ENCODE measurements around the gene DNAH14. TPM values are rescaled to one million over a fixed set of nuclear protein-coding genes. Genes with fewer than 3 reads are reported as not detected.

The DNAH14 gene
- total RNA-seq, 2 experiments from 2014 or later, result 0.27 to 0.34 TPM

DNA sequence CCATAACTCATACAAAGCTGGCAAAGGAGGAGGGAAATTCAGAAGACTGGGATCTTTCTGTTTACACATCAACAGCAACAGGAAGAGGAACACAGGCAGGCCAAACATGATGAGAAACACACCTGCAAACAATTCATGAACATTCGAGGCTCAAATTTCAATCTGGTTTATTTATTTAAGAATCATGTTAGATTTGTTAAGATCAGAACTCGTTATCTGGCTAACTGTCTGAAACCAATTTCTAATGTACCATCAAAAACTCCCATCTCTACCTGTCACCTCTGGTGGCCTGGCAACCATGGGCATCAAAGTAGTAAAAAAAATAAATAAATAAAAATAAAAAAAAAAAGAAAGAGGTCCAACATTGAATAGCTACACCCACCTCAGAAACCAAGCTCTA, 488.6 kb downstream of the DNAH14 start:
- DNase-seq (no peak), ATAC-seq (ENCODE audit: poor library complexity) (no peak)
- CTCF ChIA-PET, result interaction anchor here (1.3 kb wide), 1 partner anchor 57 kb away, joined by 3 read pairs; no protein-coding TSS in a partner anchor
- no peak overlapping the region for H3K27ac Mint-ChIP-seq
- Histone ChIP-seq H3K4me1 (ENCODE audit: insufficient read depth, low read length) (no peaks in the 10 kb centered on the region), H3K27me3 (ENCODE audit: control insufficient read depth in 1 of 2, insufficient read depth in 2 of 2, low read length in 2 of 2) (no peaks in the 10 kb centered on the region), H3K9me3 (ENCODE audit: control insufficient read depth in 1 of 2, insufficient read depth in 1 of 2, low read length in 2 of 2) (no peaks in the 10 kb centered on the region), H3K27ac (ENCODE audit: low read depth in 1 of 2, low read length in 2 of 2) (no peak overlapping the region), H3K36me3 (ENCODE audit: insufficient read depth, low read length) (peaks cover 96% of the 10 kb centered on the region), H3K4me3 (ENCODE audit: low read length) (no peak overlapping the region)
- POLR2A ChIA-PET, result interaction anchor here (1.4 kb wide), 1 partner anchor 9 kb away, joined by 5 read pairs; the partner anchor contains the start of gene LBR
- H3K36me3 Mint-ChIP-seq (ENCODE audit: low read depth), result peaks cover 93% of the 10 kb centered on the region
- H3K4me1 Mint-ChIP-seq (ENCODE audit: low read depth), result peaks cover 38% of the 10 kb centered on the region
- no peak overlapping the region for H3K4me3 Mint-ChIP-seq
- TF ChIP-seq, protein P1, sequence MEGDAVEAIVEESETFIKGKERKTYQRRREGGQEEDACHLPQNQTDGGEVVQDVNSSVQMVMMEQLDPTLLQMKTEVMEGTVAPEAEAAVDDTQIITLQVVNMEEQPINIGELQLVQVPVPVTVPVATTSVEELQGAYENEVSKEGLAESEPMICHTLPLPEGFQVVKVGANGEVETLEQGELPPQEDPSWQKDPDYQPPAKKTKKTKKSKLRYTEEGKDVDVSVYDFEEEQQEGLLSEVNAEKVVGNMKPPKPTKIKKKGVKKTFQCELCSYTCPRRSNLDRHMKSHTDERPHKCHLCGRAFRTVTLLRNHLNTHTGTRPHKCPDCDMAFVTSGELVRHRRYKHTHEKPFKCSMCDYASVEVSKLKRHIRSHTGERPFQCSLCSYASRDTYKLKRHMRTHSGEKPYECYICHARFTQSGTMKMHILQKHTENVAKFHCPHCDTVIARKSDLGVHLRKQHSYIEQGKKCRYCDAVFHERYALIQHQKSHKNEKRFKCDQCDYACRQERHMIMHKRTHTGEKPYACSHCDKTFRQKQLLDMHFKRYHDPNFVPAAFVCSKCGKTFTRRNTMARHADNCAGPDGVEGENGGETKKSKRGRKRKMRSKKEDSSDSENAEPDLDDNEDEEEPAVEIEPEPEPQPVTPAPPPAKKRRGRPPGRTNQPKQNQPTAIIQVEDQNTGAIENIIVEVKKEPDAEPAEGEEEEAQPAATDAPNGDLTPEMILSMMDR (IDR thresholded peaks at IDR 0.05), result no peak
- H3K9me3 Mint-ChIP-seq, result no peaks in the 10 kb centered on the region
- intact Hi-C loops (cut with DNase I, micrococcal nuclease), result no loop called here
- H3K27me3 Mint-ChIP-seq, result no peaks in the 10 kb centered on the region

DNA sequence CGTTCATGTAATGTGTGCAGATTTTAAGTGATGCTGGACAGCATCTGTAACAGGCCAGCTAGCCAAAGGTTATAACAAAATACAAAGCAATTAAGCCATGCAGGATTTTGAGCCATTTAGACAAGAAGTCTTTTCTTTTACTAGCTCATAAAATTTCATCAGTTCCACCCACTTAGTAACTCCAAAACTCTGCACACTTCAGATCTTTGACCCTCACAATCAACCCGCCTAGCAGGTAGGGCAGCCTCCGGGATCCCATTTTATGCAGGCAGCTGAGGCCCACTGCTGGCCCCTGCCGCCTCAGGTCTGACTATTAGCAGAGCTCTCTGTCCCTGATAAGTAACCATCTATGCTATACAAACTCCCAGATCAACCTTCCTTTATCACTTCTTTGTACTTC, 489.1 kb downstream of the DNAH14 start:
- no peak for DNase-seq
- ChIA-PET CTCF (interaction anchor here (0.5 to 1.3 kb wide), 2 partner anchors 56 to 232 kb away, joined by 3 to 5 read pairs; no protein-coding TSS in a partner anchor), POLR2A (interaction anchor here (1.4 kb wide), 1 partner anchor 9 kb away, joined by 5 read pairs; the partner anchor contains the start of gene LBR)
- H3K9me3 Mint-ChIP-seq, result no peaks in the 10 kb centered on the region
- no peak overlapping the region for H3K27ac Mint-ChIP-seq
- H3K4me1 Mint-ChIP-seq (ENCODE audit: low read depth), result peaks cover 44% of the 10 kb centered on the region
- TF ChIP-seq, protein P1 (IDR thresholded peaks at IDR 0.05), result no peak
- intact Hi-C loops (cut with DNase I, micrococcal nuclease), result no loop called here
- H3K4me3 ChIP-seq (ENCODE audit: low read length), result no peak overlapping the region
- peaks cover 5% of the 10 kb centered on the region for H3K4me1 ChIP-seq (ENCODE audit: insufficient read depth, low read length)
- no peaks in the 10 kb centered on the region for H3K27me3 ChIP-seq (ENCODE audit: control insufficient read depth in 1 of 2, insufficient read depth in 2 of 2, low read length in 2 of 2)
- no peak overlapping the region for H3K27ac ChIP-seq (ENCODE audit: low read depth in 1 of 2, low read length in 2 of 2)
- peaks cover 93% of the 10 kb centered on the region for H3K36me3 Mint-ChIP-seq (ENCODE audit: low read depth)
- no peaks in the 10 kb centered on the region for H3K27me3 Mint-ChIP-seq
- H3K4me3 Mint-ChIP-seq, result no peak overlapping the region
- ATAC-seq (ENCODE audit: poor library complexity), result no peak
- peaks cover 95% of the 10 kb centered on the region for H3K36me3 ChIP-seq (ENCODE audit: insufficient read depth, low read length)
- H3K9me3 ChIP-seq (ENCODE audit: control insufficient read depth in 1 of 2, insufficient read depth in 1 of 2, low read length in 2 of 2), result no peaks in the 10 kb centered on the region

DNA sequence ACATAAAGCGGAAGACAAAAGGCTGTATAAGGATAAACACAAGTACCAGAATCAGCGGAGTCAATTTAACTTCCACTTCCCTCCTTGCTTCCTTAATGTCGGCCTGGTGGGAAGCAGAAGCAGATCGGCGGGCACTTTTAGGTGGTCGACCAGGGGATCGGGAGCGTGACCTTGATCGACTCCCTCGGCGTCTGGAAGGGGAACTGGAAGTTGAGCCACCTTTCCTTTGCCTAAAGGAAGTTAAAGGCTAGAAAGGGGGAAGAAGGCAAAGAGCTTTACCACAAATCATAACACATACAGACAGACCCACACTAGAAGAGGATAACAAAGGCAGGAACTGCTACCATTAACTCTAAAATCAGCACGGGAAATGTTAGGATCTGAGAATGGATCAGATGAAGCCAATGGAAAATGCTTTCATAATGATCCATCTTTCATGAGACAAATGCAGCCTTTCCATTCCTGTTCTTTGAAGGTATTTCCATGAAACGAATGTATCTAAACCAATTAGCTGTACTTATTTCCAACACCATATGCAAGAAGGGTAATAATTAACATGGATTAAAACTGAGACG, 492.6 kb downstream of the DNAH14 start:
- ATAC-seq (ENCODE audit: poor library complexity), result no peak

More for the DNA sequence above, 492.6 kb downstream of the DNAH14 start:
- Histone ChIP-seq H3K4me3 (ENCODE audit: low read length) (no peak overlapping the region), H3K27ac (ENCODE audit: low read depth in 1 of 2, low read length in 2 of 2) (no peak overlapping the region), H3K4me1 (ENCODE audit: insufficient read depth, low read length) (peaks cover 30% of the 10 kb centered on the region), H3K9me3 (ENCODE audit: control insufficient read depth in 1 of 2, insufficient read depth in 1 of 2, low read length in 2 of 2) (no peaks in the 10 kb centered on the region), H3K27me3 (ENCODE audit: control insufficient read depth in 1 of 2, insufficient read depth in 2 of 2, low read length in 2 of 2) (no peaks in the 10 kb centered on the region), H3K36me3 (ENCODE audit: insufficient read depth, low read length) (peaks cover 60% of the 10 kb centered on the region)
- H3K27ac Mint-ChIP-seq, result no peak overlapping the region
- no peak for DNase-seq
- no peak overlapping the region for H3K4me3 Mint-ChIP-seq
- peaks cover 75% of the 10 kb centered on the region for H3K36me3 Mint-ChIP-seq (ENCODE audit: low read depth)
- ChIA-PET POLR2A (interaction anchor here (0.5 to 0.9 kb wide), 2 partner anchors 23 kb away, joined by 3 read pairs; no protein-coding TSS in a partner anchor), CTCF (interaction anchor here (0.7 kb wide), 1 partner anchor 360 kb away, joined by 3 read pairs; no protein-coding TSS in a partner anchor)
- intact Hi-C loops (cut with DNase I, micrococcal nuclease), result loop anchor here (10.0 kb wide), 2 partner anchors 797 to 1577 kb away; partner anchors contain the start of gene TP53BP2 (in 1 of the 2)
- TF ChIP-seq, protein P1 (IDR thresholded peaks at IDR 0.05), result no peak
- H3K27me3 Mint-ChIP-seq, result no peaks in the 10 kb centered on the region
- peaks cover 65% of the 10 kb centered on the region for H3K4me1 Mint-ChIP-seq (ENCODE audit: low read depth)
- no peaks in the 10 kb centered on the region for H3K9me3 Mint-ChIP-seq

Data from CD4-positive, alpha-beta T cell (primary cell).